ENCODE results near the gene PLPP7.
"Not testable (repeated sequence)": the region's sequence is repeated elsewhere in the genome, so short reads cannot be mapped to it uniquely, and the experiment has no call there.

GRCh38 chr9:131339212-131339611 lies 49.7 kb downstream of the PLPP7 start:
- not testable (repeated sequence) for TF ChIP-seq CTCF (IDR thresholded peaks at IDR 0.05; ENCODE audit: poor library complexity, severe bottlenecking); EZH2 (IDR thresholded peaks at IDR 0.05; ENCODE audit: borderline replicate concordance, insufficient read depth, low read length, poor library complexity, severe bottlenecking); POLR2AphosphoS5 (IDR thresholded peaks at IDR 0.05); EP300 (conservative IDR thresholded peaks at IDR 0.05; ENCODE audit: poor library complexity, severe bottlenecking); REST (IDR thresholded peaks at IDR 0.05; ENCODE audit: borderline replicate concordance); SMC3 (conservative IDR thresholded peaks at IDR 0.05; ENCODE audit: poor library complexity); RAD21 (conservative IDR thresholded peaks at IDR 0.05); MXI1 (conservative IDR thresholded peaks at IDR 0.05; ENCODE audit: poor library complexity, severe bottlenecking)
